Activated CD4-positive, alpha-beta memory T cell treated with anti-CD3 and anti-CD28 coated beads for 36 hours (primary cell): ENCODE measurements around the gene ATXN7. TPM values are rescaled to one million over a fixed set of nuclear protein-coding genes. Genes with fewer than 3 reads are reported as not detected.

ENCODE experiments used
- CTCF ChIA-PET: fragments of 350-600 bp; sonication (Branson Sonifier 250); formaldehyde crosslinking; loops from one replicate; lab custom pipeline; 2021; ENCODE audit warnings: antibody characterized with exemption, inconsistent platforms; lab: Charles Lee
- POLR2A ChIA-PET: fragments of 350-600 bp; sonication (Branson Sonifier 250); formaldehyde crosslinking; loops from one replicate; lab custom pipeline; 2021; ENCODE audit warnings: antibody characterized with exemption; lab: Charles Lee
- DNase-seq: peaks from one replicate; pipeline ENCODE4 v3.0.0-alpha.2; 2020
- H3K27ac Mint-ChIP-seq: one replicate; pipeline ENCODE4 v1.8.0; 2021; ENCODE audit warnings: mixed read lengths
- H3K27me3 Mint-ChIP-seq: one replicate; pipeline ENCODE4 v1.8.0; 2021; ENCODE audit warnings: mixed read lengths
- H3K36me3 Mint-ChIP-seq: one replicate; pipeline ENCODE4 v1.8.0; 2021; ENCODE audit warnings: mixed read lengths
- H3K4me1 Mint-ChIP-seq: one replicate; pipeline ENCODE4 v1.8.0; 2021; ENCODE audit warnings: low read depth, mixed read lengths
- H3K4me3 Mint-ChIP-seq: one replicate; pipeline ENCODE4 v1.8.0; 2021; ENCODE audit warnings: mild to moderate bottlenecking, mixed read lengths
- H3K9me3 Mint-ChIP-seq: one replicate; pipeline ENCODE4 v1.8.0; 2021; ENCODE audit warnings: mixed read lengths
- intact Hi-C: fragments of 100-400 bp; cut with micrococcal nuclease; formaldehyde crosslinking; loops from one replicate; pipeline ENCODE4 v1.15.1; 2023
- total RNA-seq, 2 experiments: library from RNA; stranded (reverse); gene quantifications; one replicate each; pipeline ENCODE4 v1.2.3, GENCODE V29; 2021

The ATXN7 gene
- total RNA-seq, 2 experiments from 2014 or later: 26.3 to 29.4 TPM

DNA sequence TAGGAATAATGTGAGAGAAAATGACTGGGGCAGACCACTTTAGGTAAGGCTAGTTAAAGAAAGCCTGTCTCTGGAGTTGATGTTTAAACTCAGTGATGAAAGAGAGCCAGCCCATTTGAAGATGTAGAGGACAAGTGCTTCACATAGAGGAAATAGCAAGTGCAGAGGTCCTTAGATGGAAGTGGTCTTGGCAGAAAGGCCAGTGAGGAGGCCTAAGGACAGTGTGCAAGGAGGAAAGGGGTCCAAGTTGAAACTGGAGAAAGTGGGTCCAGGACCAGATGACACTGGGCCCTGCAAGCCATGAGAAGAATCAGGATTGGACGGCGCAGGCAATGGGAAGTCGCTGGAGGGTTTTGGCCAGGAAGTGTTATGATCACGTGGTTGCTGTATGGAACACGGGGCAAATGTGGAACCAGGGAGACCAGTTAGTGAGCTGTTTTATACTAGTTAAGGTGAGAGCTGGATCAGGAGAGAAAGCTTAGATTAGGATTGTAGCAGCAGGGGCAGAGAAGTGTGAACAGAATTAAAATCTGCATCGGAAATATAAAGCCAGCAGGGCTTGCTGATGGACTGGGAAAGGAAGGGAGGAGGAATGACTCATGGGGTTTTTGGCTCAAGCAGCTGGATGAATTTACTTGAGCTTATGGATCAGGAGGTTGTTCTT lies 96.5 kb downstream of the ATXN7 start:
- intact Hi-C loops: no loop called here
- H3K4me3 Mint-ChIP-seq: no peak overlapping the region
- CTCF ChIA-PET: interaction anchor here (0.9 to 25.3 kb wide), 3 partner anchors 34 to 69 kb away, joined by 3 to 360 read pairs (median 8); partner anchors contain the start of gene PSMD6

DNA sequence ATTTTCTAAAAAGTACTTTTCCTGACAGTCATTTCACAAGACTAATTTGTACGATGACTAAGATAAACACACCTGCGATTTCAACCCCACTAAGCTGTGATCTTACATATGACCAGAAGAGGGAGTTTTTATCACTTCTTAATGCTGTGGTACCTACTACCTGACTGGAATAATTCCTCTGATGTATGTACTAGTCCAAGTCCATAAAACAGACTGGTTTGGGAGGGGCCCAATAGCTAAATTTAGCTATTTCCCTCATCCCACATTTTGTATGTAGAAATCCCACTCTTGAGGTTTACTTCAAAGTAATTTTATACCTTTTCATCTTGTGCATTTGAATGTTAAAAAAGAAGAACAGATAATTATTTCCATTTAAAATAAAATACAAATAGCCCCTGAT lies 98.2 kb downstream of the ATXN7 start:
- H3K9me3 Mint-ChIP-seq: no peaks in the 10 kb centered on the region
- no peak overlapping the region for H3K4me3 Mint-ChIP-seq
- H3K27me3 Mint-ChIP-seq: no peaks in the 10 kb centered on the region
- DNase-seq: no peak
- intact Hi-C loops: loop anchor here (1.0 kb wide), 1 partner anchor 31 kb away; no protein-coding TSS in a partner anchor
- POLR2A ChIA-PET: no interaction called here
- H3K27ac Mint-ChIP-seq: no peak overlapping the region
- peaks cover 63% of the 10 kb centered on the region for H3K4me1 Mint-ChIP-seq
- CTCF ChIA-PET: interaction anchor here (0.6 to 25.3 kb wide), 18 partner anchors 9 to 97 kb away, joined by 3 to 360 read pairs (median 4); partner anchors contain the start of gene PSMD6
- H3K36me3 Mint-ChIP-seq: no peaks in the 10 kb centered on the region

More for the DNA sequence above, 96.5 kb downstream of the ATXN7 start:
- Mint-ChIP-seq H3K4me1 (peaks cover 54% of the 10 kb centered on the region), H3K27me3 (no peaks in the 10 kb centered on the region), H3K9me3 (no peaks in the 10 kb centered on the region), H3K27ac (peak overlapping the region; percentile 31), H3K36me3 (peaks cover 2% of the 10 kb centered on the region)
- no peak for DNase-seq
- POLR2A ChIA-PET: interaction anchor here (0.8 kb wide), 1 partner anchor 15 kb away, joined by 3 read pairs; no protein-coding TSS in a partner anchor

DNA sequence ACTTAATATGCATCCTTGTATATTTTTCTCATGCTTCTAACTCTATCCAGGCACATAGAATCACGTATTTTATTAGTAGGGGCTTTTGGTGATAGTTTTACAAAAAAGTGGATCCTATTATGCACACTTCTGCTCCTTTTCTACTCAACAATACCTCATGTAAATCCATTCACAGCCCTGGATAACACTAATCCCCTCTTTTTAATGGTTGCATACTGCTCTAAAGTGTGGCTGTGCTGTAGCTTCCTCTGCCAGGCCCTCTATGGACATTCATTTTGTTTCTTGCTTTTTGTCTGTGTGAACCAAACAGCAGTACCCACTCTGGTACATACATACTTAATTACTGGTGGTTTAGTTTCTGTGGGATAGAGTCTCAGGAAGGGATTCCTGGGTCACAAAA lies 99.8 kb downstream of the ATXN7 start:
- intact Hi-C loops: no loop called here
- ChIA-PET POLR2A (interaction anchor here (5.8 kb wide), 1 partner anchor 15 kb away, joined by 51 read pairs; no protein-coding TSS in a partner anchor), CTCF (interaction anchor here (1.3 to 25.3 kb wide), 5 partner anchors 9 to 46 kb away, joined by 3 to 360 read pairs (median 24); no protein-coding TSS in a partner anchor)
- no peak for DNase-seq
- no peaks in the 10 kb centered on the region for H3K27me3 Mint-ChIP-seq
- no peak overlapping the region for H3K27ac Mint-ChIP-seq
- H3K4me1 Mint-ChIP-seq: peaks cover 66% of the 10 kb centered on the region
- H3K36me3 Mint-ChIP-seq: no peaks in the 10 kb centered on the region
- H3K4me3 Mint-ChIP-seq: no peak overlapping the region
- H3K9me3 Mint-ChIP-seq: no peaks in the 10 kb centered on the region

DNA sequence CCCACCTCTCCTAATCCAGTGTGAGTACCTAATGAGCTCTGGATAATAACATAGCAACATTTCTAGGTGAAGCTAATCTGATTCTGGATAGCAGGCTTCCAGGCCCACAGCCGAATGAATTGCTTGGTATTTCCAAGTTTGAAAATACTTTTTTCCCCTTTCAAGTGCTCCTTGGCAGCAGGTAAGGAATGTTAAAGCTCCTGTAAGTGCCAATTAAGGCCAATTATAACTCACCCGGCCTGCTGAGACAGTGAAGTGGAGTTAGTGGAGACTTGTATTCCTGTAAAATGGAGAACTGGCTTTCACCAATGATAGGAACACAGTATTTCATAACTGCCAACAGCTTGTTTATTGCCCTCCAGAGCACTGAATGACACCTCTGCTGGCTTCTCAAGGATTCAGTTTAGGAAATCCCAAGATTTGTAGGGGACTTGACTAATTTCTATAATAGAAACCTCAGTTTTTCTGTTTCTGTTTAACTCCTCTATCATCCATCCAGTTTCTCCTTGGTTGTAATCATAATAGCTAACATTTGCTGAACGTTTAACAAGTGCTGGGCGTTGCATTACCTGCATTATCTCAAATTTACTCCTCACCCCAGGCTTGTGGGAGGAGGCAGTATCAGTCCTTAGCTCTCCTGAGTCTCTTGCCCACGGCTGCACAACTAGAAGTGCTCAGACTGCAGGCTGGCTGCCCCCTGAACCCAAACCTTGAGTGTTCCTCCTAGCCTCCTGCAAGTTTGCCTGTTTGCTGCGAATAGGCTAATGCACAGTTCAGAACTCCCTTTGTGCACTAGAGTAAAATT lies 101.2 kb downstream of the ATXN7 start:
- no peaks in the 10 kb centered on the region for H3K36me3 Mint-ChIP-seq
- intact Hi-C loops: loop anchor here (2.0 to 5.0 kb wide), 2 partner anchors 14 to 103 kb away; partner anchors contain the start of genes ATXN7 and THOC7
- ChIA-PET POLR2A (interaction anchor here (5.8 kb wide), 1 partner anchor 13 kb away, joined by 51 read pairs; no protein-coding TSS in a partner anchor), CTCF (interaction anchor here (0.9 to 25.3 kb wide), 4 partner anchors 14 to 66 kb away, joined by 3 to 360 read pairs (median 66); partner anchors contain the start of gene PSMD6)
- peak overlapping the region; percentile 54 for H3K27ac Mint-ChIP-seq
- H3K9me3 Mint-ChIP-seq: no peaks in the 10 kb centered on the region
- peak; percentile 22 for DNase-seq
- peaks cover 70% of the 10 kb centered on the region for H3K4me1 Mint-ChIP-seq
- H3K4me3 Mint-ChIP-seq: no peak overlapping the region
- H3K27me3 Mint-ChIP-seq: no peaks in the 10 kb centered on the region

DNA sequence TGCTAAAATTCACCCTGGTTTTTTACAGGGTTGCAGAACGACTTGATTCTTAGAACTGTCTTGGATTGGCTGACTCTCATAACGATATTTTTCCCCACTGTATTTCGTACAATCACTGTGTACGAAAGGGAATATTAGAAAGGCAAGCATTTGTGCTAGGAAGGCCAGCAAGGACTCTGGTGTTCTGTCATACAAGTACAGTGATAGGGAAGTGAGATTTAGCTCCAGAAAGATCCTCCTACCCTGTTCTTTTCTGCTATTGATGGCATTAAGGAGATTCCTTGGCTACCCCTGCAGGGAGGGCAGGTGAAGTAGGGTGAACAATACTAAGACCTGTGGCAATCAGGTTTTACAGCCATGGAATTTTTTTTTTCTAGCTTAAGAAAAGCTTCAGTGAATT lies 102.3 kb downstream of the ATXN7 start:
- ChIA-PET CTCF (interaction anchor here (2.0 to 25.3 kb wide), 3 partner anchors 8 to 28 kb away, joined by 4 to 360 read pairs (median 130); no protein-coding TSS in a partner anchor), POLR2A (interaction anchor here (5.8 kb wide), 1 partner anchor 12 kb away, joined by 51 read pairs; no protein-coding TSS in a partner anchor)
- Mint-ChIP-seq H3K9me3 (no peaks in the 10 kb centered on the region), H3K36me3 (no peaks in the 10 kb centered on the region), H3K27me3 (no peaks in the 10 kb centered on the region), H3K4me1 (peaks cover 73% of the 10 kb centered on the region), H3K4me3 (no peak overlapping the region), H3K27ac (no peak overlapping the region)
- no peak for DNase-seq
- intact Hi-C loops: loop anchor here (2.0 to 5.0 kb wide), 2 partner anchors 57 to 104 kb away; partner anchors contain the start of genes ATXN7, PSMD6 and THOC7

DNA sequence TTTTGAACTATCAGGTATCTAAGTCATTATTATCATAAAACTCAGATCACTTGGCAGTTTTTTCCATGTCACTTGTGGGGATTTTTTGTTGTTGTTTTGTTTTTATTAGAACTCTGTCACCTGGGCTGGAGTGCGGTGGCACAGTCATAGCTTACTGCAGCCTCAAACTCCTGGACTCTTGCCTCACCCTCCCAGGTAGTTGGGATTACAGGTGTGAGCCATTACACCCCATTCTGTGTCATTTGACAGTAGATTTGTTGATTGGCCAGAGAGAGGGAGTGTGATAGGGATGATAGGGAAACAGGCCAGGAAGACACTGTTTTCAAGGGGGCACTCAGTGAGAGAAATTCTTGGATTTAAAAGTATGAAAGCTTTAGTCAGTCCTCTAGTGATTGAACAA lies 103.2 kb downstream of the ATXN7 start:
- Mint-ChIP-seq H3K4me3 (no peak overlapping the region), H3K4me1 (peaks cover 78% of the 10 kb centered on the region)
- POLR2A ChIA-PET: interaction anchor here (5.8 kb wide), 1 partner anchor 11 kb away, joined by 51 read pairs; no protein-coding TSS in a partner anchor

DNA sequence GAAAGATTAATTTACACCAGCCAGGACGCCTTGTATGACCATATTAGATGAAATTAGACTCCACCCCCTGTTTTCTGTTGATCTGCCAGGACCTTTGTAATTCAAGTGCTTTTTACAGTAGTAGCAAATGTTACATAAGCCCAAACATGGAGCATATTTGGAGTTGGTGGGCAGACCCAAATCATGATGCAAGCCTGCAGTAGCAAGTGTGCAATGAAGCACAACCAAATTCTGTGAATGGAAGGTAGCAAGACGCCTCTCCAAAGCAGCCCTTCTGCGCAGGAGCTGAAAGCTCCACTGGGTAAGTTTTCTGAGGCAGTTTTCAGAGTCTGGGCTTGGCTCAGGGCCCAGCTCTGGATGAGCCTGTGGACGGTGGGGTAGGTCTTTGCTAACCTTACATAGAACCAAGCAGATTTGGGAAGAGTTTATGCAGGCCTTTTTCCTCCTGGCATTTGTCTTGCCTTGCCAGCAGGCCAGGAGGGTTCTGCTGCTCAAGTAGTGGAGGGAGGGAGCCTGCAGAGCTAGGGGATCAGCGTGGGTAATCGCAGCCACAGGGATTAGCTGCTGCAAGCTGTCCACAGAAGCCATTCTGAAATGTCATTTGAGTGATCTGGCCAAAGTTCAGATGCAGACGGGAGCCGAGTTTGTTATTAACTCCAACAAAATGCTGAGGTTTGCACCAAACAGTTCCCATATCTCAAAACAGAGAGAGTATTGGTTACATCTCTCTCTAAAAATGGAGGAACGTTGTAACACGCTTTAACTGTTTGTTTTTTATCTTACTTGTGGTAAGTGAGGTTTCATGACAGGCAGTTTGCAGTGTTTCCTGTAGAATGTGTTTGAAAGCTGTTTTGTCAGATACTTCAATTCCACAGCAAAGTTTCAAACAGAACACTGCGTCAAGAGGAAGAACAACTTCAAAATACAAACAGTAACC lies 104.3 kb downstream of the ATXN7 start:
- Mint-ChIP-seq H3K27ac (peak overlapping the region; percentile 90), H3K27me3 (no peaks in the 10 kb centered on the region), H3K4me3 (peak overlapping the region; percentile 71), H3K9me3 (no peaks in the 10 kb centered on the region), H3K4me1 (peaks cover 88% of the 10 kb centered on the region), H3K36me3 (no peaks in the 10 kb centered on the region)
- intact Hi-C loops: loop anchor here (1.0 to 5.0 kb wide), 5 partner anchors 11 to 106 kb away; partner anchors contain the start of genes ATXN7, PSMD6 and THOC7
- ChIA-PET POLR2A (interaction anchor here (0.8 to 5.8 kb wide), 5 partner anchors 10 to 55 kb away, joined by 3 to 51 read pairs (median 3); partner anchors contain the start of gene PSMD6), CTCF (interaction anchor here (0.8 to 25.3 kb wide), 6 partner anchors 10 to 63 kb away, joined by 3 to 360 read pairs (median 4); no protein-coding TSS in a partner anchor)
- DNase-seq: peak; percentile 45

More for the DNA sequence above, 103.2 kb downstream of the ATXN7 start:
- CTCF ChIA-PET: interaction anchor here (2.0 to 25.3 kb wide), 3 partner anchors 9 to 27 kb away, joined by 4 to 360 read pairs (median 130); no protein-coding TSS in a partner anchor
- Mint-ChIP-seq H3K9me3 (no peaks in the 10 kb centered on the region), H3K27ac (peak overlapping the region; percentile 84), H3K27me3 (no peaks in the 10 kb centered on the region), H3K36me3 (no peaks in the 10 kb centered on the region)
- DNase-seq: peak; percentile 33
- intact Hi-C loops: loop anchor here (2.0 to 5.0 kb wide), 2 partner anchors 56 to 105 kb away; partner anchors contain the start of genes ATXN7, PSMD6 and THOC7

DNA sequence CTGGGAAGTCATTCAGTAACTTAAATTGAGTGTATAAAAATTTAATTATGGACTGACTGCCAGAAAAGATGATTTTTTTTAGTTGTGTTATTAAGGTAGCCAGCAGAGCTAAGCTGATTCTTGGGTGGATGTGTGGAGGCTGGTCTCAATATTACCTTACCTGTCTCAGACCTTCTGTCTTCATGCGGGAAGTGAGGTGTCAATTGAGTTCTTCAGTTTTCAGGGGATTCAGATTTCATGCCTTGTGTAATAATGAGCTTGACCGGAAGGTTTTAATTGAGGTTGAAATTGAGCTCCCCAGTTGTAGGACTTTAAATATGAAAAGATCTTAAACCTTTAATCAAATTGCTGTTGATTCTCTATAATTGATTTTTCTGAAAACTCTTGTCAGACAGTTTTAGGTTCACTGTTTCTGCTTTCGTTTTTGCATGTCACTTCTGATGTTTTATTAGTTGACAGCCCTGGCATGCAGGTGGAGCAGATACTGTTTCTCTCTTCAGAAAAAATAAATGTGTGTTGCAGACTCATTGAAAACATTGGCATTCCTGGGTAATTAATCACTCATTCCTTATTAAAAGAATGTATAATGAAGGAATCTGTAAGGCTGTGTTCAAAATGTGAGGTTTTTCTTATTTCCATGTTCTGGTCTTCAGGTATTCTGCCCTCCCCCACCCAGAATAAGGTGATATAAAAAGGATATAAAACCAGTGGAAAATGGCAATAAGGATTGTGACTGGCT lies 105.1 kb downstream of the ATXN7 start:
- Mint-ChIP-seq H3K4me1 (peaks cover 92% of the 10 kb centered on the region), H3K27me3 (no peaks in the 10 kb centered on the region), H3K27ac (peak overlapping the region; percentile 90), H3K9me3 (no peaks in the 10 kb centered on the region), H3K4me3 (peak overlapping the region; percentile 71), H3K36me3 (peaks cover 5% of the 10 kb centered on the region)
- DNase-seq: no peak
- ChIA-PET POLR2A (interaction anchor here (0.8 to 5.8 kb wide), 5 partner anchors 9 to 54 kb away, joined by 3 to 51 read pairs (median 3); partner anchors contain the start of gene PSMD6), CTCF (interaction anchor here (0.8 to 25.3 kb wide), 5 partner anchors 10 to 62 kb away, joined by 3 to 360 read pairs (median 3); no protein-coding TSS in a partner anchor)
- intact Hi-C loops: loop anchor here (1.0 to 5.0 kb wide), 4 partner anchors 11 to 106 kb away; partner anchors contain the start of genes ATXN7 and THOC7

DNA sequence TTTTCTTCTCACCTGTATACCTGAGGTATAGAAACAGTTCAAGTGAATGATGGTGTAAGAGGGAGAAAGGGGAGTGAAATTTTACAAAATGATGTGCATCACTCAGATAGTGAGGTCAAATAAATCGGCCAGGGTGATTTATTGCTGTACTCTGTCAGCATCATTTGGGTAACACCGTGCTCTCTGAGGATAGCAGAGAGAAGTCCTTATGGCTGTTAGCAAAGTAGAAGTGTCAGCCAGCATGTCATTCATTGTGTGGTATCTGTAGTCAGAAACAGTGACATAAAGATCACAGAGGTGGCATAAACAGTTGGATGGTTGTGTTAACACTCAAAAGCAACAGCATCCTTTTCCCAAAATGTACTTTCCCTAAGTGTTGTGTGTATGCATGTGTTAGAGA lies 106.2 kb downstream of the ATXN7 start:
- peaks cover 5% of the 10 kb centered on the region for H3K36me3 Mint-ChIP-seq
- H3K27ac Mint-ChIP-seq: peak overlapping the region; percentile 90
- peaks cover 94% of the 10 kb centered on the region for H3K4me1 Mint-ChIP-seq
- intact Hi-C loops: loop anchor here (5.0 kb wide), 1 partner anchor 108 kb away; the partner anchor contains the start of genes ATXN7 and THOC7
- H3K4me3 Mint-ChIP-seq: peak overlapping the region; percentile 71
- ChIA-PET POLR2A (interaction anchor here (1.5 kb wide), 1 partner anchor 12 kb away, joined by 3 read pairs; no protein-coding TSS in a partner anchor), CTCF (interaction anchor here (1.5 to 25.3 kb wide), 3 partner anchors 8 to 24 kb away, joined by 3 to 360 read pairs (median 130); no protein-coding TSS in a partner anchor)
- no peaks in the 10 kb centered on the region for H3K9me3 Mint-ChIP-seq
- DNase-seq: no peak
- no peaks in the 10 kb centered on the region for H3K27me3 Mint-ChIP-seq
